Activated T-cell treated with anti-CD3 and anti-CD28 coated beads, Interleukin-2, amount 50 U/mL, for 72 hours (primary cell): Measurements from ENCODE around the gene TMEM218. TPM values are rescaled to one million over a fixed set of nuclear protein-coding genes. Genes with fewer than 3 reads are reported as not detected.
"Not testable (repeated sequence)": the region's sequence is repeated elsewhere in the genome, so short reads cannot be mapped to it uniquely, and the experiment has no call there.

Experiments
- ATAC-seq, 2 donors: fragments of 150-1000 bp; cut with Tn5 transposase; replicated peaks in 1 of 2; 2 replicates each; pipeline ENCODE4 v1.10.0; 2021; ENCODE audit warnings: moderate library complexity in 2 of 2, mild to moderate bottlenecking in 1 of 2
- DNase-seq, 2 donors: peaks; one replicate each; pipeline ENCODE4 v3.0.0; 2021 to 2022; ENCODE audit warnings: mixed read lengths in 1 of 2
- H3K27ac Mint-ChIP-seq: one replicate; pipeline ENCODE4 v1.8.0; 2022; ENCODE audit warnings: mild to moderate bottlenecking, moderate library complexity, mixed read lengths
- H3K27me3 Mint-ChIP-seq: one replicate; pipeline ENCODE4 v1.8.0; 2022; ENCODE audit warnings: low read depth, mixed read lengths
- H3K36me3 Mint-ChIP-seq, 2 donors: one replicate each; pipeline ENCODE4 v1.8.0; 2022; ENCODE audit warnings: mixed read lengths in 2 of 2, mild to moderate bottlenecking in 1 of 2; ENCODE audit not compliant: insufficient read depth in 2 of 2
- H3K4me1 Mint-ChIP-seq: one replicate; pipeline ENCODE4 v1.8.0; 2022; ENCODE audit warnings: low read depth, mixed read lengths
- H3K4me3 Mint-ChIP-seq, 2 donors: one replicate each; pipeline ENCODE4 v1.8.0; 2022; ENCODE audit warnings: mild to moderate bottlenecking in 2 of 2, mixed read lengths in 2 of 2, moderate library complexity in 2 of 2
- H3K9me3 Mint-ChIP-seq, 2 donors: one replicate each; pipeline ENCODE4 v1.8.0; 2022; ENCODE audit warnings: mixed read lengths in 2 of 2
- total RNA-seq, 2 donors: library from RNA; stranded (reverse); gene quantifications; one replicate each; pipeline ENCODE4 v1.2.3, GENCODE V29; 2022

TMEM218 gene
- total RNA-seq, 2 donors from 2014 or later: 14.6 to 18.4 TPM

- no peak for DNase-seq
- H3K27ac Mint-ChIP-seq: no peak overlapping the region
- ATAC-seq: no peak
- H3K36me3 Mint-ChIP-seq: no peaks in the 10 kb centered on the region
- no peaks in the 10 kb centered on the region for H3K9me3 Mint-ChIP-seq
- H3K4me1 Mint-ChIP-seq: peaks cover 6% of the 10 kb centered on the region
- no peaks in the 10 kb centered on the region for H3K27me3 Mint-ChIP-seq
- H3K4me3 Mint-ChIP-seq: no peak overlapping the region
Measured at GRCh38 chr11:125092669-125093068, 18.8 kb downstream of the TMEM218 start.

- H3K4me3 Mint-ChIP-seq: no peak overlapping the region
- no peak overlapping the region for H3K27ac Mint-ChIP-seq
- H3K27me3 Mint-ChIP-seq: no peaks in the 10 kb centered on the region
- no peak for DNase-seq
- H3K9me3 Mint-ChIP-seq: no peaks in the 10 kb centered on the region
- no peaks in the 10 kb centered on the region for H3K36me3 Mint-ChIP-seq
- peaks cover 6% of the 10 kb centered on the region for H3K4me1 Mint-ChIP-seq
- no peak for ATAC-seq
Measured at GRCh38 chr11:125091877-125092664, 19.4 kb downstream of the TMEM218 start.

- Mint-ChIP-seq H3K36me3 (no peaks in the 10 kb centered on the region), H3K27ac (no peak overlapping the region), H3K4me1 (peaks cover 6% of the 10 kb centered on the region), H3K4me3 (no peak overlapping the region), H3K9me3 (no peaks in the 10 kb centered on the region), H3K27me3 (no peaks in the 10 kb centered on the region)
- ATAC-seq: peak; percentile 51 to 58
- peak in 1 of 2 donors; percentile 15 for DNase-seq
Measured at GRCh38 chr11:125091247-125091876, 20.1 kb downstream of the TMEM218 start.

- Mint-ChIP-seq H3K27me3 (no peaks in the 10 kb centered on the region), H3K27ac (no peak overlapping the region), H3K4me3 (no peak overlapping the region), H3K4me1 (peaks cover 6% of the 10 kb centered on the region), H3K9me3 (no peaks in the 10 kb centered on the region), H3K36me3 (no peaks in the 10 kb centered on the region)
- ATAC-seq (no peak), DNase-seq (no peak)
Measured at GRCh38 chr11:125090816-125091215, 20.6 kb downstream of the TMEM218 start.

GRCh38 chr11:125090151-125090550, 21.3 kb downstream of the TMEM218 start:
- not testable (repeated sequence) for H3K27me3 Mint-ChIP-seq, H3K4me3 Mint-ChIP-seq, H3K36me3 Mint-ChIP-seq, ATAC-seq, H3K27ac Mint-ChIP-seq, H3K4me1 Mint-ChIP-seq, H3K9me3 Mint-ChIP-seq, DNase-seq

GRCh38 chr11:125089481-125089880, 21.9 kb downstream of the TMEM218 start:
- not testable (repeated sequence) for DNase-seq, ATAC-seq

GRCh38 chr11:125088576-125089455, 22.6 kb downstream of the TMEM218 start:
- Mint-ChIP-seq H3K36me3 (no peaks in the 10 kb centered on the region), H3K27ac (no peak overlapping the region), H3K4me1 (peaks cover 6% of the 10 kb centered on the region), H3K9me3 (no peaks in the 10 kb centered on the region), H3K27me3 (no peaks in the 10 kb centered on the region), H3K4me3 (no peak overlapping the region)
- no peak for DNase-seq
- ATAC-seq: no peak

More at GRCh38 chr11:125089481-125089880, 21.9 kb downstream of the TMEM218 start:
- H3K36me3 Mint-ChIP-seq, H3K27ac Mint-ChIP-seq, H3K27me3 Mint-ChIP-seq, H3K9me3 Mint-ChIP-seq, H3K4me1 Mint-ChIP-seq, H3K4me3 Mint-ChIP-seq: not testable (repeated sequence)

GRCh38 chr11:125088123-125088522, 23.3 kb downstream of the TMEM218 start:
- no peak for ATAC-seq
- DNase-seq: no peak
- no peaks in the 10 kb centered on the region for H3K36me3 Mint-ChIP-seq
- H3K4me3 Mint-ChIP-seq: no peak overlapping the region
- no peak overlapping the region for H3K27ac Mint-ChIP-seq
- H3K9me3 Mint-ChIP-seq: no peaks in the 10 kb centered on the region
- no peaks in the 10 kb centered on the region for H3K27me3 Mint-ChIP-seq
- peaks cover 6% of the 10 kb centered on the region for H3K4me1 Mint-ChIP-seq

GRCh38 chr11:125086633-125087296, 24.7 kb downstream of the TMEM218 start:
- Mint-ChIP-seq H3K4me3 (no peak overlapping the region), H3K9me3 (no peaks in the 10 kb centered on the region), H3K36me3 (no peaks in the 10 kb centered on the region), H3K27ac (no peak overlapping the region), H3K27me3 (no peaks in the 10 kb centered on the region), H3K4me1 (peaks cover 6% of the 10 kb centered on the region)
- DNase-seq (no peak), ATAC-seq (no peak)

GRCh38 chr11:125085301-125086081, 25.9 kb downstream of the TMEM218 start:
- ATAC-seq (peak in 1 of 2 donors; percentile 9), DNase-seq (no peak)
- no peaks in the 10 kb centered on the region for H3K4me1 Mint-ChIP-seq
- H3K4me3 Mint-ChIP-seq: no peak overlapping the region
- no peaks in the 10 kb centered on the region for H3K36me3 Mint-ChIP-seq
- H3K9me3 Mint-ChIP-seq: no peaks in the 10 kb centered on the region
- no peaks in the 10 kb centered on the region for H3K27me3 Mint-ChIP-seq
- H3K27ac Mint-ChIP-seq: no peak overlapping the region

GRCh38 chr11:125084761-125085231, 26.6 kb downstream of the TMEM218 start:
- no peak overlapping the region for H3K27ac Mint-ChIP-seq
- no peak overlapping the region for H3K4me3 Mint-ChIP-seq
- H3K36me3 Mint-ChIP-seq: no peaks in the 10 kb centered on the region
- H3K4me1 Mint-ChIP-seq: no peaks in the 10 kb centered on the region
- ATAC-seq (no peak), DNase-seq (no peak)
- no peaks in the 10 kb centered on the region for H3K27me3 Mint-ChIP-seq
- H3K9me3 Mint-ChIP-seq: no peaks in the 10 kb centered on the region

GRCh38 chr11:125084057-125084416, 27.4 kb downstream of the TMEM218 start:
- Mint-ChIP-seq H3K36me3 (no peaks in the 10 kb centered on the region), H3K27me3 (no peaks in the 10 kb centered on the region), H3K4me3 (no peak overlapping the region), H3K9me3 (no peaks in the 10 kb centered on the region), H3K4me1 (no peaks in the 10 kb centered on the region), H3K27ac (no peak overlapping the region)
- ATAC-seq: no peak
- no peak for DNase-seq
